Measurements from ENCODE around the gene KCNQ5.

- TF ChIP-seq POLR2A (IDR thresholded peaks at IDR 0.05) (no peak), CTCF (IDR thresholded peaks at IDR 0.05) (no peak)
Measured at GRCh38 chr6:73030791-73031782, 409.2 kb downstream of the KCNQ5 start.
